H1 (cell line): ENCODE measurements around the gene IMPDH1. TPM values are rescaled to one million over a fixed set of nuclear protein-coding genes. Genes with fewer than 3 reads are reported as not detected.

Experiments
- JUND ChIP-seq: IDR thresholded peaks from 2 replicates; pipeline ENCODE4 v1.6.1; 2011; ENCODE audit warnings: mild to moderate bottlenecking, improper control_type of control experiment, low read length
- SUZ12 ChIP-seq: fragments of 200-600 bp; sonication (generic); IDR thresholded peaks from 2 replicates; pipeline ENCODE4 v1.6.1; 2012; ENCODE audit warnings: mild to moderate bottlenecking, inconsistent platforms, low read length, moderate library complexity, mixed read lengths
- TAF7 ChIP-seq: optimal IDR thresholded peaks from 2 replicates; pipeline ENCODE3; 2011; ENCODE audit warnings: low read depth, mild to moderate bottlenecking, inconsistent platforms, low read length, moderate library complexity, borderline replicate concordance
- polyA plus RNA-seq, 7 experiments: library from polyadenylated mRNA; depleted of rRNA in 3 of 7; stranded (reverse) in 5 of 7; unstranded in 2 of 7; fragments of >200 nt in 5 of 7; fragments of 200-250 nt in 2 of 7; gene quantifications; 1 replicate in 5 of 7; 2 replicates in 1 of 7; 4 replicates in 1 of 7; pipeline versions ENCODE4 v1.2.1 to v1.2.3, GENCODE V29; 2011 to 2013; ENCODE audit warnings: missing spikeins in 2 of 7, mixed read lengths in 2 of 7
- total RNA-seq: library from RNA; stranded (reverse); fragmentation: NEBNext Ultra II Directional; extraction: Animal tissue kit (Norgen Biotek cat#: 25700); gene quantifications from 2 replicates; pipeline ENCODE4 v1.2.1, GENCODE V29; 2021

Gene IMPDH1
- total and polyA plus RNA-seq, 2 of the 8 experiments (the other 6 are each of a cell fraction or from before 2014, with no cell fraction given) = 45.8 TPM

GRCh38 chr7:128357217-128357613 lies 52.6 kb downstream of the IMPDH1 start (continued):
- TF ChIP-seq SUZ12 (no peak), JUND (no peak), TAF7 (no peak)
